OCI-LY1 (cell line): Measurements from ENCODE around the gene CFAP210.
"Not testable (repeated sequence)": the region's sequence is repeated elsewhere in the genome, so short reads cannot be mapped to it uniquely, and the experiment has no call there.

Experiments used
- H2AFZ ChIP-seq: fragments of 200-600 bp; sonication (generic), shearing (Covaris generic); 2 replicates; pipeline ENCODE4 v1.6.0; 2014; ENCODE audit warnings: antibody characterized with exemption, mild to moderate bottlenecking, low read length
- H3F3A ChIP-seq: fragments of 200-600 bp; sonication (generic), shearing (Covaris generic); 2 replicates; pipeline ENCODE4 v1.6.0; 2014; ENCODE audit warnings: mild to moderate bottlenecking, antibody characterized with exemption, low read length, moderate library complexity; ENCODE audit not compliant: insufficient read depth
- H3K27ac ChIP-seq: fragments of 200-600 bp; sonication (generic); 2 replicates; pipeline ENCODE4 v1.5.1; 2014; ENCODE audit warnings: low read length, mixed run types, mild to moderate bottlenecking, low read depth; ENCODE audit not compliant: poor library complexity, severe bottlenecking
- H3K27me3 ChIP-seq: fragments of 200-600 bp; sonication (generic); 2 replicates; pipeline ENCODE4 v1.6.0; 2014; ENCODE audit warnings: antibody characterized with exemption, mild to moderate bottlenecking, low read length, moderate library complexity; ENCODE audit not compliant: insufficient read depth
- H3K36me3 ChIP-seq: fragments of 200-600 bp; sonication (generic); 2 replicates; pipeline ENCODE4 v1.6.1; 2014; ENCODE audit warnings: mild to moderate bottlenecking, antibody characterized with exemption, low read length, moderate library complexity, mixed read lengths; ENCODE audit not compliant: insufficient read depth
- H3K4me1 ChIP-seq: fragments of 200-600 bp; sonication (generic); 2 replicates; pipeline ENCODE4 v1.5.1; 2014; ENCODE audit warnings: mild to moderate bottlenecking, low read length, moderate library complexity; ENCODE audit not compliant: insufficient read depth, severe bottlenecking
- H3K4me2 ChIP-seq: fragments of 200-600 bp; sonication (generic), shearing (Covaris generic); 2 replicates; pipeline ENCODE4 v1.6.1; 2014; ENCODE audit warnings: low read length
- H3K4me3 ChIP-seq: fragments of 200-600 bp; sonication (generic); 2 replicates; pipeline ENCODE4 v1.5.1; 2014; ENCODE audit warnings: low read length, low read depth, mild to moderate bottlenecking, mixed read lengths; ENCODE audit not compliant: poor library complexity, severe bottlenecking
- H3K79me2 ChIP-seq: fragments of 200-600 bp; shearing (Covaris generic); 2 replicates; pipeline ENCODE4 v1.6.1; 2016; ENCODE audit warnings: mixed run types, low read length, mixed read lengths; ENCODE audit not compliant: insufficient read depth
- H3K9ac ChIP-seq: fragments of 200-600 bp; sonication (generic), shearing (Covaris generic); 2 replicates; pipeline ENCODE4 v1.6.1; 2014; ENCODE audit warnings: mild to moderate bottlenecking, low read length, mixed read lengths
- H3K9me2 ChIP-seq: fragments of 200-600 bp; sonication (generic), shearing (Covaris generic); 2 replicates; pipeline ENCODE4 v1.6.1; 2014; ENCODE audit warnings: low read depth, mild to moderate bottlenecking, low read length, mixed read lengths
- H3K9me3 ChIP-seq: fragments of 200-600 bp; shearing (Covaris generic); 2 replicates; pipeline ENCODE4 v1.6.1; 2014; ENCODE audit warnings: low read length, mixed read lengths
- H4K20me1 ChIP-seq: fragments of 200-600 bp; sonication (generic), shearing (Covaris generic); 2 replicates; pipeline ENCODE4 v1.6.0; 2016; ENCODE audit warnings: mild to moderate bottlenecking, low read length; ENCODE audit not compliant: insufficient read depth
- EZH2 ChIP-seq: fragments of 200-600 bp; sonication (generic), shearing (Covaris generic); IDR thresholded peaks from 2 replicates; pipeline ENCODE4 v1.8.0; 2017; ENCODE audit warnings: borderline replicate concordance, mixed run types, mild to moderate bottlenecking, antibody characterized with exemption, low read length, moderate library complexity, mixed read lengths
- TF ChIP-seq, protein P1 (sequence below): fragments of 200-600 bp; sonication (generic), shearing (Covaris generic); IDR thresholded peaks from 2 replicates; pipeline ENCODE4 v1.5.1; 2017; ENCODE audit warnings: mild to moderate bottlenecking, antibody characterized with exemption, low read length, moderate library complexity, mixed read lengths

CFAP210 gene

DNA sequence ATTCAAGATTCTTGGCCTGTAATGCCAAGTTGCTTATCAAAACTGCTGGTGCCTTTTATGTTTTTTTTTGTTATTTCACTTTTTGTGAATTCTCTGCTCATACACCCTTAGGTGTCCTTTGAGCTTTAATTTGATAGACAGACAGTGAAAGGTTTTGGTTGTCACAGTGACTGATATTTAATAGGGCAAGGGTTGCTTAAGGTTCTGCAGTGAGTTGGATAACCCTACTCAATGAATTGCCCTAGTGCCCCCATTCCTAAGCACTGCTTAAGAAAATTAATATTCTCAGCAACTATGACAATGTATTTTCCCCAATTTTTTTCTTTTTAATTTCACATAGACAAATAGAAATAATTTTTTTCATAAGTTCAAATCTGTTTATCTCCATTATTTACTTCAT lies 94.6 kb downstream of the CFAP210 start:
- Histone ChIP-seq H3K9me3 (no peaks in the 10 kb centered on the region), H3K36me3 (peaks cover 18% of the 10 kb centered on the region), H4K20me1 (no peaks in the 10 kb centered on the region; the same call in 1 of the 2 replicates), H3K4me2 (no peak overlapping the region), H3K4me1 (no peaks in the 10 kb centered on the region), H2AFZ (no peak overlapping the region), H3K9me2 (no peaks in the 10 kb centered on the region), H3K79me2 (peaks cover 80% of the 10 kb centered on the region), H3K27ac (no peak overlapping the region), H3K9ac (no peak overlapping the region), H3F3A (no peaks in the 10 kb centered on the region; the same call in 1 of the 2 replicates), H3K27me3 (no peaks in the 10 kb centered on the region), H3K4me3 (no peak overlapping the region)
- no peak for TF ChIP-seq EZH2
- TF ChIP-seq, protein P1, sequence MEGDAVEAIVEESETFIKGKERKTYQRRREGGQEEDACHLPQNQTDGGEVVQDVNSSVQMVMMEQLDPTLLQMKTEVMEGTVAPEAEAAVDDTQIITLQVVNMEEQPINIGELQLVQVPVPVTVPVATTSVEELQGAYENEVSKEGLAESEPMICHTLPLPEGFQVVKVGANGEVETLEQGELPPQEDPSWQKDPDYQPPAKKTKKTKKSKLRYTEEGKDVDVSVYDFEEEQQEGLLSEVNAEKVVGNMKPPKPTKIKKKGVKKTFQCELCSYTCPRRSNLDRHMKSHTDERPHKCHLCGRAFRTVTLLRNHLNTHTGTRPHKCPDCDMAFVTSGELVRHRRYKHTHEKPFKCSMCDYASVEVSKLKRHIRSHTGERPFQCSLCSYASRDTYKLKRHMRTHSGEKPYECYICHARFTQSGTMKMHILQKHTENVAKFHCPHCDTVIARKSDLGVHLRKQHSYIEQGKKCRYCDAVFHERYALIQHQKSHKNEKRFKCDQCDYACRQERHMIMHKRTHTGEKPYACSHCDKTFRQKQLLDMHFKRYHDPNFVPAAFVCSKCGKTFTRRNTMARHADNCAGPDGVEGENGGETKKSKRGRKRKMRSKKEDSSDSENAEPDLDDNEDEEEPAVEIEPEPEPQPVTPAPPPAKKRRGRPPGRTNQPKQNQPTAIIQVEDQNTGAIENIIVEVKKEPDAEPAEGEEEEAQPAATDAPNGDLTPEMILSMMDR, result no peak

DNA sequence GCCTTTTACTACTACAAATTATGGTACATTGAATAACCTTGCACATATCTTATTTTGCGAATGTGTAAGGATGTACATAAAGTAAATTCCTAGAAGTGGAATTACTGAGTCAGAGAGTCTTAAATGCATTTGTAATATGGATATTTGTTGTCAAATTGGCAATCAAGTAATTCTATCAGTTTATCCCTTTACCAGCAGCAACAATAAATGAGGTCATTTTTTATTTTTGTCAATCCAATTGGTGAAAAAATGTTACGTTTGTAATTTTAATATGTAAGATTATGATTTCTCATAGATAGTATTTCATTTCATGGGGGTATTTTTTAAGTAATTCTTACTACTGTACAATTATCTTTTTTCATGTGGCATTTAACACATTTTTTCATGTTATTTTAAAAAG lies 95.2 kb downstream of the CFAP210 start:
- Histone ChIP-seq H3K9ac (no peak overlapping the region), H3K4me2 (no peak overlapping the region), H3K4me3 (no peak overlapping the region), H3K27ac (no peak overlapping the region), H3K36me3 (peaks cover 13% of the 10 kb centered on the region), H3K4me1 (no peaks in the 10 kb centered on the region), H3F3A (no peaks in the 10 kb centered on the region; the same call in 1 of the 2 replicates), H3K27me3 (no peaks in the 10 kb centered on the region), H3K9me3 (no peaks in the 10 kb centered on the region), H4K20me1 (no peaks in the 10 kb centered on the region; the same call in 1 of the 2 replicates), H3K9me2 (no peaks in the 10 kb centered on the region), H2AFZ (no peak overlapping the region), H3K79me2 (peaks cover 86% of the 10 kb centered on the region)
- TF ChIP-seq EZH2, result no peak
- TF ChIP-seq, protein P1, result no peak

DNA sequence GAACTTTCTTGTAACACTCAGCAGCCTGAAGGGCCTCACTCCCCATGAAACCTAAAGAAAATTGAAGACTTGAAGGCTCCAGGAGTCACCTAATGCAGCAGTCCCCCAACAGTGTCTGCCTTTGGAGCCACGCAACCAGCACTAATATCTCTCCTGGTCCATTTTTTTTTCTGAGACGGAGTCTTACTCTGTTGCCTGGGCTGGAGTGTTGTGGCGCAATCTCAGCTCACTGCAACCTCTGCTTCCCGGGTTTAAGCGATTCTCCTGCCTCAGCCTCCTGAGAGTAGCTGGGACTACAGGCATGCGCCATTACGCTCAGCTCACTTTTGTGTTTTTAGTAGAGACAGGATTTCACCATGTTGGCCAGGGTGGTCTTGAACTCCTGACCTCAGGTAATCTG lies 97.7 kb downstream of the CFAP210 start:
- not testable (repeated sequence) for H3K9ac ChIP-seq, H3K9me3 ChIP-seq, H3K4me1 ChIP-seq, H2AFZ ChIP-seq, H3K27ac ChIP-seq, H3F3A ChIP-seq, H3K27me3 ChIP-seq, H3K4me3 ChIP-seq, H3K9me2 ChIP-seq, H3K36me3 ChIP-seq, H4K20me1 ChIP-seq, H3K4me2 ChIP-seq
- H3K79me2 ChIP-seq, result peaks cover 98% of the 10 kb centered on the region
